ENCODE measurements around the gene ORM1. TPM values are rescaled to one million over a fixed set of nuclear protein-coding genes. Genes with fewer than 3 reads are reported as not detected.

Gene ORM1
- total RNA-seq, 4 donors from 2014 or later = 1.6 TPM; not detected in 3

DNA sequence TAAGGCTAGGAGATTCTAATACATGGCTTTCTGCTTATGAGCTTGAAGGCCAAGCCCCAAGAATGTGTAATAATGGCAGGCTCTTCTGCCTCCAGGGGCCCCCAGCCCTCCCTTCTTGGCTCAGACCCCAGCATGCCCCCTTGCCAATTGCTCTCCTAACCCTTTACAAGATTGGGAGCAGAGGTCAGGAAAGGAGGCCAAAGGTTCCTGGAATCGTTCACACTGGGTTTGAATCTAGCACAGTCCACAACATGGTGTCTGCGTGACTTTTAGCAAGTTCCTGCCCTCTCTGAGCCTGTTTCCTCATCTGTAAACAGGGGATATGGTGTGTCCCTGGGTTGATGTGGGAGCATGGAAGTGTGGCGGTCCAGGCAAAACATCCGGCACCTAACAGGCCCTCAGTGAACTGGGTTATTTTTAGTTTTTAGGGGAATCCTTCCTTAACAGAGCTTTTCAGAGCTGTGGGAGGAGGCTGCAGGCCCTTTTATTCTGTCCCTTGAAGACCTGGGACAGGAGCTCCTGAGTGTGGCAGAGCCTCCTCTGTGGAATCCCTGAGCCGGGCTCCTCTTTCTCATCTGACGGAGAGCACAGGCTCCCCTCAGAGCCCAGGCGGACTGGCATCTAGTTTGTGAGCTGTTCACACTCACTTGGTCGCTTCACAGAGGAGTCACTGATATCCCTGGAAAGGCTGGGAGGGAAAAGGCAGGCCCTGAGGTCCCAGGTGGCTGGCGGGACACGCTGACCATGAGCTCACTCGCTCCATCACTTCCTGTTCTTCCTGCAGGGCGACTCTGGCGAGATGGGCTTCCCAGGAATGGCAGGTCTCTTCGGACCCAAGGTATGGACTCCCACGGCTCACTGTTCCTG lies 23.4 kb upstream of the ORM1 start:
- Histone ChIP-seq H3K9me3 (peaks cover 0 to 13% (median 0%) of the 10 kb centered on the region in 3 donors), H3K27ac (no peak overlapping the region), H3K36me3 (peaks cover 0 to 30% of the 10 kb centered on the region in 2 donors), H3K4me3 (no peak overlapping the region), H3K27me3 (no peaks in the 10 kb centered on the region), H3K4me1 (no peaks in the 10 kb centered on the region)
- 90% methylated on average over 6 of the region's 15 CpGs; no CpG with 5 or more reads in 1 of the 2 donors for WGBS, 2 donors (ENCODE audit: low coverage in 1 of 2)
- ATAC-seq = no peak
- TF ChIP-seq POLR2A (IDR thresholded peaks at IDR 0.05) = no peak

DNA sequence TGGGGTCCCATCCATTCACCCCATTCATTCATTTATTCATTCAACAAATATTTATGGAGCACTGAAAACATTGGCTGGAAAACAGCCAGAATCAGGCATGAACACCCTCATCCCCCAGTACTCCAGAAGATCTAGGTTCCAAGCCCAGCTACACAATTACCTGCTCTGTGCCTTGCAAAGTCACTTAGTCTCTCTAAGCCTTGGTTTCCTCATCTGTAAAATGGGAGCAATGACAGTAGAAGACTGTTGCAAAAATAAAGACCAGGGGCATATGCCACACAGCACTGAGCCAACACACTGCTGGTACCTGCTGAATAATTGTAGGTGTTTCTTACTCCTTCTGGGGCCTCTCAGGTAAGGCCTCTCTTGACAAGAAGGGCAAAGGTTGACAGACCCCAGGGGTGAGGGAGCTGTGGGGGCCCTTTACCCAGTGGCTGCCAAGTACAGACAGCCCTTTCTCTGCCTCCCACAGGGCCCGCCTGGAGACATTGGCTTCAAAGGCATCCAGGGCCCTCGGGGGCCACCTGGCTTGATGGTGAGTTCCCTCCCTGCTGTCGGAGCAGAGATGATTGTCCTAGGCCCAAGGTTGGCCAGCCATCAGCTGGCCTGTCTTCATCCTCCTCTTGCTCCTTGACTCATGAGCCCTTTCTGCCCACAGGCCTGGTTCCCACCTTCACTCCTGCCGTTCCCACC lies 22.6 kb upstream of the ORM1 start:
- Histone ChIP-seq H3K4me1 (peaks cover 0 to 2% (median 0%) of the 10 kb centered on the region in 3 donors), H3K36me3 (peaks cover 0 to 22% of the 10 kb centered on the region in 2 donors), H3K27ac (no peak overlapping the region), H3K27me3 (no peaks in the 10 kb centered on the region), H3K4me3 (no peak overlapping the region), H3K9me3 (peaks cover 0 to 5% (median 0%) of the 10 kb centered on the region in 3 donors)
- no peak for ATAC-seq
- TF ChIP-seq POLR2AphosphoS5 (IDR thresholded peaks at IDR 0.05) (no peak), POLR2A (IDR thresholded peaks at IDR 0.05) (no peak), EP300 (IDR thresholded peaks at IDR 0.05) (no peak)
- TF ChIP-seq, protein P1, sequence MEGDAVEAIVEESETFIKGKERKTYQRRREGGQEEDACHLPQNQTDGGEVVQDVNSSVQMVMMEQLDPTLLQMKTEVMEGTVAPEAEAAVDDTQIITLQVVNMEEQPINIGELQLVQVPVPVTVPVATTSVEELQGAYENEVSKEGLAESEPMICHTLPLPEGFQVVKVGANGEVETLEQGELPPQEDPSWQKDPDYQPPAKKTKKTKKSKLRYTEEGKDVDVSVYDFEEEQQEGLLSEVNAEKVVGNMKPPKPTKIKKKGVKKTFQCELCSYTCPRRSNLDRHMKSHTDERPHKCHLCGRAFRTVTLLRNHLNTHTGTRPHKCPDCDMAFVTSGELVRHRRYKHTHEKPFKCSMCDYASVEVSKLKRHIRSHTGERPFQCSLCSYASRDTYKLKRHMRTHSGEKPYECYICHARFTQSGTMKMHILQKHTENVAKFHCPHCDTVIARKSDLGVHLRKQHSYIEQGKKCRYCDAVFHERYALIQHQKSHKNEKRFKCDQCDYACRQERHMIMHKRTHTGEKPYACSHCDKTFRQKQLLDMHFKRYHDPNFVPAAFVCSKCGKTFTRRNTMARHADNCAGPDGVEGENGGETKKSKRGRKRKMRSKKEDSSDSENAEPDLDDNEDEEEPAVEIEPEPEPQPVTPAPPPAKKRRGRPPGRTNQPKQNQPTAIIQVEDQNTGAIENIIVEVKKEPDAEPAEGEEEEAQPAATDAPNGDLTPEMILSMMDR (IDR thresholded peaks at IDR 0.05) = no peak
- WGBS, 2 donors (ENCODE audit: low coverage in 1 of 2) = 75% methylated on average over 1 of the region's 4 CpGs; no CpG with 5 or more reads in 1 of the 2 donors

DNA sequence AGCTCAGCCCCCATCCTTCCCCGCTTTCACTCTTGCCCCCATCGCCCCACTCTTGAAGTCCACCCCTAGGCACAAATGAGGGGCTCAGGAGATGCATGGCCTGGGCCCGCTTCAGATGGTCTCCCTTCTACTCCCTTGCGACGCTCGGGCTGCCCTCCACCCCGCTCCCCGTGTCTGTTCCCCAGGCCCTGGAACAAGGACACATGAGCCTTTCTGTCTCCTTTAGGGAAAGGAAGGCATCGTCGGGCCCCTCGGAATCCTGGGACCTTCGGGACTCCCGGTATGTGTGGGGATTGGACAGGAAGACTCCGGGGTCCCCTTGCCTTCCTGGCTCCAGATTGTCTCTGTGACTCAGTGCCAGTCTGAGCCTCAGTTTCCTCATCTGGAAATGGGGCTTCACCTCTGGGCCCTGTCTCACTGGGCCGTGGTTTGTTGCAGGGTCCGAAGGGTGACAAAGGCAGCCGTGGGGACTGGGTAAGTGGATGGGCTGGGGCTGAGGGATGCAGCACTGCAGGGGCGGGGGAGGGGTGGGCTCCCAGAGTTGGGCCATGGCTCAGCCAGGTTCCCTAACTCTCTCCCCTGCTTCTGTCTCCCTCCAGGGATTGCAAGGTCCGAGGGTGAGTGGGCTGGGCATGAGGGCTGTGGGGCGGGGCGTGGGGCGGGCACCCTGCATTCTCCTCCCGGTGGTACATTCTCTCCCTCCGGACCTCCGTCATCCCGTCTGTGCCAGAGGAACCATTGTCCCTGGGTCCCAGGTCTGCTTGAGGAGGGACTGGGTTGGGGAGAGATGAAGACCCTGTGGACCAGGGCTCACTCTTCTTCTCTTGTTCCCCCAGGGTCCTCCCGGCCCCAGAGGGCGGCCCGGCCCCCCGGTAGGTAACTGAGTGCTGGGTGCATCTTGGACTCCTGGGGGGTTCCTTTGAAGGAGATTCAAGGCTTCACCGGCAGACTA lies 21.8 kb upstream of the ORM1 start:
- Histone ChIP-seq H3K4me1 (peaks cover 0 to 10% (median 0%) of the 10 kb centered on the region in 3 donors), H3K36me3 (peaks cover 0 to 17% of the 10 kb centered on the region in 2 donors), H3K27me3 (peaks cover 5% of the 10 kb centered on the region), H3K27ac (no peak overlapping the region), H3K9me3 (no peaks in the 10 kb centered on the region), H3K4me3 (no peak overlapping the region)
- ATAC-seq = no peak
- TF ChIP-seq EP300 (IDR thresholded peaks at IDR 0.05) (no peak), POLR2AphosphoS5 (IDR thresholded peaks at IDR 0.05) (no peak), POLR2A (IDR thresholded peaks at IDR 0.05) (no peak)
- TF ChIP-seq, protein P1 (IDR thresholded peaks at IDR 0.05) = no peak
- WGBS, 2 donors (ENCODE audit: low coverage in 1 of 2) = 90 to 95% methylated on average over 2 to 13 of the region's 31 CpGs

DNA sequence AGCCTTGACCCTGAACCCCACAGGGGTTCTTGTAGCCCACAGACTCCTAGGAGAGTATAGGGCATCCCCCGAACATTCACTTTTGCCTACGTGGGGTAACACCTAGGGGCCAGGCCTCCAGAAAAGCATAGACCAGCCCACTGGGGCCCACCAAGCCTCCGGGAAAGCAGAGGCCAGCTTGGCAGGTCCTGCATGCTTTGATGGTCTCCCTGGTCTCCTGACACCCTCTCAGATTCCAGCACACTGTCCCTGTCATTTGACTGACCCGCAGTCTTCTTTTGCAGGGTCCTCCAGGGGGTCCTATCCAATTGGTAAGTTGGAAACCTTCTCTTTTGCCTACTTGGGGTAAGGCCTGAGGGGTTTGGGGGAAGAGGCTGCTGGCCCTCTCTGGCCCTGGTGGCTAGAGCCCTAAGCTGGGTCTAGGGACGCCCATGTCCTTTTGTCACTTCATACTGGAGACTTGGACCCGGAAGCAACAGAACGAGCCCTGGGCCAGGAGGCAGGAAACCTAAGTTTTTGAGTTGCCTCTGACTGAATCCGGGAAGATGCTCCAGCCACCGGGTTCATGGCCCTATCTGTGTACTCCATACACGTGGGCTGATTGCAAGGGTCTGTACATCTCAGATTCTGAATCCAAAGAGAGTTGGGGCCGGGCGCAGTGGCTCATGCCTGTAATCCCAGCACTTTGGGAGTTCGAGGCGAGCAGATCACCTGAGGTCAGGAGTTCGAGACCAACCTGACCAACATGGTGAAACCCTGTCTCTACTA lies 20.9 kb upstream of the ORM1 start:
- TF ChIP-seq POLR2AphosphoS5 (IDR thresholded peaks at IDR 0.05) (no peak), EP300 (IDR thresholded peaks at IDR 0.05) (no peak), POLR2A (IDR thresholded peaks at IDR 0.05) (no peak)
- TF ChIP-seq, protein P1 (IDR thresholded peaks at IDR 0.05) = no peak
- peaks cover 0 to 10% (median 0%) of the 10 kb centered on the region in 3 donors for H3K4me1 ChIP-seq
- H3K9me3 ChIP-seq = no peaks in the 10 kb centered on the region
- 100% methylated on average over 1 of the region's 15 CpGs; no CpG with 5 or more reads in 1 of the 2 donors for WGBS, 2 donors (ENCODE audit: low coverage in 1 of 2)
- no peak overlapping the region for H3K27ac ChIP-seq
- no peak for ATAC-seq
- no peak overlapping the region for H3K4me3 ChIP-seq
- peaks cover 5% of the 10 kb centered on the region for H3K27me3 ChIP-seq
- H3K36me3 ChIP-seq = peaks cover 0 to 17% of the 10 kb centered on the region in 2 donors
